Smooth muscle cell (in vitro differentiated cells): ENCODE measurements around the gene SEPTIN12. TPM values are rescaled to one million over a fixed set of nuclear protein-coding genes. Genes with fewer than 3 reads are reported as not detected.
"Not testable (repeated sequence)": the region's sequence is repeated elsewhere in the genome, so short reads cannot be mapped to it uniquely, and the experiment has no call there.

Experiments
- DNase-seq: peaks from one replicate; lab custom pipeline; 2025; ENCODE audit not compliant: unreplicated experiment; lab: John Stamatoyannopoulos, UW
- H2AFZ ChIP-seq: fragments of 200-600 bp; sonication (generic); 2 replicates; pipeline ENCODE4 v1.6.0; 2016; ENCODE audit warnings: antibody characterized with exemption, low read depth, mild to moderate bottlenecking
- H3F3A ChIP-seq: fragments of 200-600 bp; sonication (generic); 2 replicates; pipeline ENCODE4 v1.6.0; 2017; ENCODE audit warnings: antibody characterized with exemption, low read depth
- H3K27ac ChIP-seq: fragments of 200-600 bp; sonication (generic); 2 replicates; pipeline ENCODE4 v1.5.1; 2016; ENCODE audit warnings: low read depth, mild to moderate bottlenecking
- H3K27me3 ChIP-seq: fragments of 200-600 bp; sonication (generic); 2 replicates; pipeline ENCODE4 v1.6.1; 2016; ENCODE audit warnings: low read depth, mild to moderate bottlenecking
- H3K36me3 ChIP-seq: fragments of 200-600 bp; sonication (generic); 2 replicates; pipeline ENCODE4 v1.5.1; 2016; ENCODE audit warnings: low read depth
- H3K4me1 ChIP-seq: fragments of 200-600 bp; sonication (generic); 2 replicates; pipeline ENCODE4 v1.5.1; 2016; ENCODE audit warnings: low read depth
- H3K4me2 ChIP-seq: fragments of 200-600 bp; sonication (generic); 2 replicates; pipeline ENCODE4 v1.6.0; 2016; ENCODE audit warnings: mild to moderate bottlenecking
- H3K4me3 ChIP-seq: fragments of 200-600 bp; sonication (generic); 2 replicates; pipeline ENCODE4 v1.5.1; 2016; ENCODE audit warnings: mild to moderate bottlenecking
- H3K79me2 ChIP-seq: fragments of 200-600 bp; sonication (generic); 2 replicates; pipeline ENCODE4 v1.6.0; 2016; ENCODE audit warnings: low read depth, mild to moderate bottlenecking
- H3K9ac ChIP-seq: fragments of 200-600 bp; sonication (generic); 2 replicates; pipeline ENCODE4 v1.6.0; 2016; ENCODE audit warnings: low read depth
- H3K9me3 ChIP-seq: fragments of 200-600 bp; sonication (generic); replicated peaks from 2 replicates; pipeline ENCODE4 v1.5.1; 2016; ENCODE audit warnings: low read depth
- H4K20me1 ChIP-seq: fragments of 200-600 bp; sonication (generic); 2 replicates; pipeline ENCODE4 v1.6.0; 2016; ENCODE audit warnings: low read depth
- CTCF ChIP-seq: fragments of 200-600 bp; sonication (generic); IDR thresholded peaks from 2 replicates; pipeline ENCODE4 v1.5.1; 2017; ENCODE audit warnings: borderline replicate concordance, mild to moderate bottlenecking, antibody characterized with exemption; ENCODE audit not compliant: insufficient read depth, poor library complexity, severe bottlenecking
- WGBS: methylation state at CpG from one replicate; pipeline ENCODE4 v1.1.7; 2016; ENCODE audit warnings: low lambda C conversion rate; 5-methylcytosine and 5-hydroxymethylcytosine counted together
- polyA plus RNA-seq: library from polyadenylated mRNA; unstranded; fragments of >200 nt; fragmentation: Nextera tagmentation; extraction: Ambion mirVana; gene quantifications from 2 replicates; pipeline ENCODE4 v1.2.1, GENCODE V29; 2016
- total RNA-seq: library from RNA; depleted of rRNA; stranded (reverse); fragments of >200 nt; gene quantifications from 2 replicates; pipeline ENCODE4 v1.2.3, GENCODE V29; 2014

The SEPTIN12 gene
- total and polyA plus RNA-seq, 2 experiments from 2014 or later: not detected

DNA sequence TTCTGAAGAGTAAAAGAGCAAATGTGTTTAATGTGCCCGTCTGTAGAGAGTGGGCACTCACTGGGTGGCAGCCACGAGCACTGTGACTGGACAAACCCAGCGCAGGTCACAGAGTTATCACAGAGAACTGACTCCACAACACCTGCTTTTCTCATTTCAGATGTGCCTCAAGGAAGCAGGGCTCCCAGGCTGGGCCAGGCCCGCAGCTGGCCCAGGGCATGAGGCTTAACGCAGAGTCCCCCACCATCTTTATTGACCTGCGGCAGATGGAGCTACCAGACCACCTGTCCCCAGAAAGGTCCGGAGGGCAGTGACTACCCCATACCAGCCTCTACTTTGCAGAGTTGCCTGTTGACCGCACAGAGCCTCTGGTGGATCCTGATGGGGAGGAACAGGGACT lies 41.9 kb downstream of the SEPTIN12 start:
- H3K9ac ChIP-seq: no peak overlapping the region
- no peaks in the 10 kb centered on the region for H3K36me3 ChIP-seq
- no peaks in the 10 kb centered on the region for H3K4me1 ChIP-seq
- TF ChIP-seq CTCF: no peak
- no peak overlapping the region for H3K4me2 ChIP-seq
- no peak overlapping the region for H3K27ac ChIP-seq
- H4K20me1 ChIP-seq: no peaks in the 10 kb centered on the region
- H3K79me2 ChIP-seq: no peaks in the 10 kb centered on the region
- WGBS: 92% methylated on average over 8 of the region's 8 CpGs
- no peaks in the 10 kb centered on the region for H3K27me3 ChIP-seq
- no peak for DNase-seq
- no peak overlapping the region for H2AFZ ChIP-seq
- H3K4me3 ChIP-seq: no peak overlapping the region
- no peaks in the 10 kb centered on the region for H3K9me3 ChIP-seq
- H3F3A ChIP-seq: no peaks in the 10 kb centered on the region

- no peak overlapping the region for H3K9ac ChIP-seq
- TF ChIP-seq CTCF: no peak
- no peak for DNase-seq
- H3K9me3 ChIP-seq: no peaks in the 10 kb centered on the region
- H4K20me1 ChIP-seq: no peaks in the 10 kb centered on the region
- no peaks in the 10 kb centered on the region for H3K36me3 ChIP-seq
- no peak overlapping the region for H3K4me3 ChIP-seq
- no peaks in the 10 kb centered on the region for H3K27me3 ChIP-seq
- no peaks in the 10 kb centered on the region for H3K4me1 ChIP-seq
- no peaks in the 10 kb centered on the region for H3K79me2 ChIP-seq
- WGBS: 90% methylated on average over 3 of the region's 3 CpGs
- H3K4me2 ChIP-seq: no peak overlapping the region
- no peaks in the 10 kb centered on the region for H3F3A ChIP-seq
- no peak overlapping the region for H3K27ac ChIP-seq
- H2AFZ ChIP-seq: no peak overlapping the region
Observed at GRCh38 chr16:4745274-4745569, 42.9 kb downstream of the SEPTIN12 start.

GRCh38 chr16:4744555-4745273 lies 43.4 kb downstream of the SEPTIN12 start:
- H4K20me1 ChIP-seq: no peaks in the 10 kb centered on the region
- 86% methylated on average over 13 of the region's 13 CpGs for WGBS
- H3K4me2 ChIP-seq: no peak overlapping the region
- no peak overlapping the region for H3K9ac ChIP-seq
- H3F3A ChIP-seq: no peaks in the 10 kb centered on the region
- no peak for TF ChIP-seq CTCF
- H3K4me3 ChIP-seq: no peak overlapping the region
- H3K36me3 ChIP-seq: no peaks in the 10 kb centered on the region
- no peak overlapping the region for H2AFZ ChIP-seq
- H3K4me1 ChIP-seq: no peaks in the 10 kb centered on the region
- H3K9me3 ChIP-seq: no peaks in the 10 kb centered on the region
- H3K27ac ChIP-seq: no peak overlapping the region
- no peaks in the 10 kb centered on the region for H3K79me2 ChIP-seq
- no peak for DNase-seq
- H3K27me3 ChIP-seq: no peaks in the 10 kb centered on the region

DNA sequence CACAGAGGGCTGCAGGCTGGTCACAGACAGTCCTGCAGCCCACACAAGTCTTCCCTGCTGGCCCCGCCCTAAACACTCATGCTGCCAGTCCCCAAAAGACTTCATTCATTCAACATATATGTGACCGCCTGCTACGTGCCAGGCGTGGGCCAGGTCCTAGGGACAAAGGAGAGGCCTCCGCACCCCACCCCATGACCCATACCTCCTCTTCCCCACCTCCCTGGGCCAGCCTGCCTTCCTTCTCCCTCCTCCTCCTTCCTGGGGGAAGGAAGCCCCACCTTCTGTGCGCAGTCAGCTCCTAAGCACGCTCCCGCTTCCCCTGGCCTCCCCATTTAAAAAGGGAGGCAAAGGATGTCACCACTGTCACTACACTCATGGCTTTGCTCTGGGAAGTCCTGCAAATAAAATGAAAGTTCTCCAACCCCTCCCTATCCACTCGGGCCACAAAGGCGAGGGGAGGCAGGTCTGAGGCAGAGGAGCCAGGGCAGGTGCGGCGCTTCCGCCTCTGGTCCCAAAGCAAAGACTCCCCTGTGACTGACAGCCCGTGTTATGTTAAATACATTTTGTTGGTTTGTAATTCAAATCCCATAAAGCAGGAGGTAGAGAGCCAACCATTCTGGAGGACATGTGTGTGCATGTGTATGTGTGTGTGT lies 44.8 kb downstream of the SEPTIN12 start:
- Histone ChIP-seq H3K36me3 (no peaks in the 10 kb centered on the region), H3K4me2 (peak overlapping the region; percentile 22), H2AFZ (no peak overlapping the region), H3K9me3 (no peaks in the 10 kb centered on the region), H3K27me3 (no peaks in the 10 kb centered on the region), H3K27ac (no peak overlapping the region), H3F3A (no peaks in the 10 kb centered on the region), H3K4me3 (no peak overlapping the region), H3K79me2 (no peaks in the 10 kb centered on the region), H3K4me1 (no peaks in the 10 kb centered on the region), H4K20me1 (no peaks in the 10 kb centered on the region), H3K9ac (no peak overlapping the region)
- no peak for DNase-seq
- WGBS: 59% methylated on average over 13 of the region's 14 CpGs
- no peak for TF ChIP-seq CTCF

- not testable (repeated sequence) for H3K9me3 ChIP-seq, H3K27me3 ChIP-seq, H3K9ac ChIP-seq, H2AFZ ChIP-seq, H4K20me1 ChIP-seq, H3K4me3 ChIP-seq, H3K27ac ChIP-seq, H3K4me2 ChIP-seq, H3K4me1 ChIP-seq, H3K36me3 ChIP-seq, DNase-seq, H3K79me2 ChIP-seq, H3F3A ChIP-seq
- WGBS: 81% methylated on average over 5 of the region's 5 CpGs
Observed at GRCh38 chr16:4738370-4738769, 49.8 kb downstream of the SEPTIN12 start.
